ENCODE results near the gene NCBP3.

DNA sequence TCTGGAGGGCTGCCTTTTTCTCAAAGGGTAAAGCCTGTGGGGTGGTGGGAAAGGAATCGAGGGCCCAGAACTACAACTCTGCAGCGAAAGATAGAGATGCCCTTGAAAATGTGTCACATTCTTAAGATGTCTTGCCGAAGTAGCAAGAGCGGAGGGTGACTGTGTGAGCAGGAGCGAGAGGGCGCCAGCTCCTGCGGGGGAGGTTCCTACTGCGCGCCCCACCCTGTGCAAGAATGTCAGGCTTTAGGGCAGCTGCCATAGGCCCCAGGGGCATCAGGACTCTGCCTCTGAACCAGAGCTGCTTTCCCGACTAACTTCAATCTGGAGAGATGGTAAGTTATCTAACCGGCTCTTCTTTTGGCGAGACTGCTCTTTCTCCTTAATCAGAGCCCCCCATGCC lies 33.3 kb downstream of the NCBP3 start:
- TF ChIP-seq, protein P1, sequence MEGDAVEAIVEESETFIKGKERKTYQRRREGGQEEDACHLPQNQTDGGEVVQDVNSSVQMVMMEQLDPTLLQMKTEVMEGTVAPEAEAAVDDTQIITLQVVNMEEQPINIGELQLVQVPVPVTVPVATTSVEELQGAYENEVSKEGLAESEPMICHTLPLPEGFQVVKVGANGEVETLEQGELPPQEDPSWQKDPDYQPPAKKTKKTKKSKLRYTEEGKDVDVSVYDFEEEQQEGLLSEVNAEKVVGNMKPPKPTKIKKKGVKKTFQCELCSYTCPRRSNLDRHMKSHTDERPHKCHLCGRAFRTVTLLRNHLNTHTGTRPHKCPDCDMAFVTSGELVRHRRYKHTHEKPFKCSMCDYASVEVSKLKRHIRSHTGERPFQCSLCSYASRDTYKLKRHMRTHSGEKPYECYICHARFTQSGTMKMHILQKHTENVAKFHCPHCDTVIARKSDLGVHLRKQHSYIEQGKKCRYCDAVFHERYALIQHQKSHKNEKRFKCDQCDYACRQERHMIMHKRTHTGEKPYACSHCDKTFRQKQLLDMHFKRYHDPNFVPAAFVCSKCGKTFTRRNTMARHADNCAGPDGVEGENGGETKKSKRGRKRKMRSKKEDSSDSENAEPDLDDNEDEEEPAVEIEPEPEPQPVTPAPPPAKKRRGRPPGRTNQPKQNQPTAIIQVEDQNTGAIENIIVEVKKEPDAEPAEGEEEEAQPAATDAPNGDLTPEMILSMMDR (conservative IDR thresholded peaks at IDR 0.05), result no peak
- no peak for TF ChIP-seq EZH2 (IDR thresholded peaks at IDR 0.05; ENCODE audit: low read depth)
